Stimulated activated CD8-positive, alpha-beta memory T cell treated with anti-CD3 and anti-CD28 coated beads, Interleukin-7, amount 100 ng/mL, for 48 hours (primary cell): ENCODE data around the gene STRA8.
A peak's percentile ranks its signal among the peaks of the same experiment; 100 is the strongest.

Source experiments
- DNase-seq, 2 donors: peaks; one replicate each; pipeline ENCODE4 v3.0.0-alpha.2; 2020; ENCODE audit warnings: low read depth in 1 of 2; ENCODE audit errors: extremely low read depth in 1 of 2

The STRA8 gene

DNA sequence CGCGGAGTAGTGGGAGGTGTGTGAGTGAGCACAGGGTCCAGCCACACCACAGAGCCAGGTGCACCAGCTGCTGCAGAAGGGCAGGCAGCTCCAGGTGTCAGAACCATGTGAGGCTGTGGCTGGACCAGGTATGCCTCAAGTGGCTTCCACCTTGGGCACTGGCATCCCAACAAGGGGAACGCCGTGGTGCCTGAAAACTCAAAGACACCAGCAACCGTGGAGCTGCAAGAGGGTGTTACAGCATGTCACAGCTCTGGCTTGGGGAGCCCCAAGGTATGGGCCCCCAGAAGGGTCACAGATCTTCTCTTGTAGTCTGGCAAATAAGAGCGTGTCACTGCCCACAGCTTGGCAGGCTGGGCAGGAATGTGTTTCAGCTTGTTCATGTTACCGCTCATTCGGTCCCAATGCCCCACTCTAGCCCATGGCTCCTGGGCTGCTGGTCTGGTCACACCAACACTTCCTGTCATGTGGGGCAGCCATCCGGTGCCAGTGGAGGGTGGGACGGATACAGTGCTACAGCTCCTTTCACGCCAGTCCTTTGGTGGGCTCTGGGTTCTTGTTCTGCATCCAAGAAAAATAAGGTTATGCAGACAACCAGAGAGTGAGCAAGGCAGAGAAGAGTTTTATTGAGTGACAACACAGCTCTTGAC, 29.8 kb downstream of the STRA8 start:
- DNase-seq, result no peak

DNA sequence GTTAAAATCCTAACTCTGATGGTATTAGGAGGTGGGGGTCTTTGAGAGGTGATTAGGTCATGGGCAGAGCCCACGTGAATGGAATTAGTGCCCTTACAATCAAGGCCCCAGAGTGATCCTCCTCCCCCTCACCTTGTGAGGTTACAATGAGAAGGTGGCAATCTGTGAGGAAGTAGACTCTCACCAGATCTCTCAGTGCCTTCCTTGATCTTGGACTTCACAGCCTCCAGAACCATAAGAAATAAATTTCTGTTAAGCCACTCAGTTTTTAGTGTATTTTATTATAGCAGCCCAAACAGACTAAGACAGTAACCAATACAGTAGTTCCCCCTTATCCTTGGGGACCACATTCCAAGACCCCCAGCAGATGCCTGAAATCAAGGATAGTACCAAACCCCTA, 32.0 kb downstream of the STRA8 start:
- DNase-seq, result no peak

DNA sequence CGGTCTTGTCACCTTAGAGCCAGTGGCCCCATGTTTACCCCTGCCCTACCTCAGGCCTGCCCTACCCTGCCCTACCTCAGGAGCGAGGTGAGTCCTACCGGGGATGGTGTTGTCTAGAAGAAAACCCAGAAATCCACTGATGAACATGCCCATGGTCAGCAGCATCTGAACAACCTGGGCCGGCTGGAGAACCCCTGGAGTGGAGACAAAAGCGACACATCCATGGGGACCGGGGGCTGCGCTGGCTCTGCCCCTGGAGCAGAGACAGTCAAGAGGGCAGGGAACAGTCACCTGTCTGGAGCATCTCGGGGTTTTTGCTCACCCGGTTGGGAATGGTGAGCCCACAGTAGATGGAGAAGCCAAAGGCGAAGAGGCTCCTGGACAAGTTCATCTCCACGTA, 36.3 kb downstream of the STRA8 start:
- DNase-seq, result no peak

GRCh38 chr7:135270577-135271254, 37.1 kb downstream of the STRA8 start:
- no peak for DNase-seq

- DNase-seq, result no peak
These were observed 37.6 kb downstream of the STRA8 start for GRCh38 chr7:135271255-135271615.

DNA sequence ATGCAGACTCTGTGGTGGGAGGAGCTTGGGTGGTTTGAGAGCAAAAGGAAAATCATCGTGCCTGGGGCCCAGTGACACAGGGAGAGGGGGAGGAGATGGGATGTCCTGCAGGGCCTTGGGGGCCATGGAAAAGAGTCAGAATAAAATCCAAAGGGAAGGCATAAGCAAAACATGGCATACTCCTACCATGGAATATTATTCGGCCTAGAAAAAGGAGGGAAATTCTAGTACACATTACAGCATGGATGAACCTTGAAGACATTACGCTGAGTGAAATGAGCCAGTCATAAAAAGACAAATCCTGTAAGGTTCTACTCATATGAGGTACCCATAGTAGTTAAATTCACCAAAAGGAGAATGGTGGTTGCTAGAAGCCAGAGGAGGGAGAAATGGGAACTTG, 38.7 kb downstream of the STRA8 start:
- DNase-seq, result no peak

DNA sequence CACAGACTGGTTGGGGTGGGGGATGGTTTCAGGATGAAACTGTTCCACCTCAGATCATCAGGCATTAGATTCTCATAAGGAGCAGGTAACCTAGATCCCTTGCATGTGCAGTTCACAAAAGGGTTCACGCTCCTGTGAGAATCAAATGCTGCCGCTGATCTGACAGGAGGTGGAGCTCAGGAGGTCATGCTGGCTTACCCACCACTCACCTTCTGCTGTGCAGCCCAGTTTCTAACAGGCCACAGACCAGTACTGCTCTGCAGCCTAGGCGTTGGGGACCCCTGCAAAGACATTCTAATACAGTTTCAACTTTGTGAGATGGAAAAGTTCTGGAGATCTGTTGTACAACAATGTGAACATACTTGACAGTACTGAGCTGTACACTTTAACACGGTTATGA, 39.9 kb downstream of the STRA8 start:
- no peak for DNase-seq

DNA sequence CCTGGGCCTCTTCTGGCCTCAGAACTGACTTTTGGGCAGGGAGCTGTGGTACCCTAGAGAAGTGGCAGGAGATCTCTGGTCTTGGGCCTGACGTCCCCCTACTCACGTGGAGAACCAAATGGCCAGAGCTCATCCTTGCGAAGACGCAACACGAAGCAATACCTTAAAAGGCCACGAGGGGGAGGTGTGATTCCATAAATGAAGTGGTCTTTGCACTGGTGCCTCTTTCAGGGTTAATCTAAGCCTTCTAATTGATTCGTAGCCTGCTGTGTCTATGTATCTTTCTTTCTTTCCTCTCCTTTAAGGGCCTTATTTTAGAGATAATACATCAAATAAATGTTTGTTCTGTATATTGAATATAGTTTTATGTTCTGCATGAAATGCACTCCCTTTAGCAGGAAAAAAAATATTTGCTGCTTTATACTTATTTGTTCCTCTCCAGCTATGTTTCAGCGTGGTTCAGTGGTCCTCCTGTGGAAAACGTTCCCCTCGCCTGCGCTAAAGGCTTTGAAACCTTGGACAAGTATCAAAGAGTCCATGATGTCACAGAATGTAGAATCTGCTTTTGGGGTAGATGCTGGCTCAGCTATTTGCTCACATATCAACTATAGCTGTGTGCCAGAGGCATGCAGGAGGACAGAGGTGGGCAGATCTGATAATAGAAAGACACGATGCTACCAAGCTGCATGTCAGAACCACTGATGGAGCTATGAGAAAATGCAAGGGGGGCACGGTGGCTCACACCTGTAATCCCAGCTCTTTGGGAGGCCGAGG, 41.0 kb downstream of the STRA8 start:
- peak; percentile 29 to 59 for DNase-seq

GRCh38 chr7:135275971-135276580, 42.4 kb downstream of the STRA8 start:
- DNase-seq, result no peak

- DNase-seq, result no peak
These were observed 43.5 kb downstream of the STRA8 start for GRCh38 chr7:135277161-135277560.

DNA sequence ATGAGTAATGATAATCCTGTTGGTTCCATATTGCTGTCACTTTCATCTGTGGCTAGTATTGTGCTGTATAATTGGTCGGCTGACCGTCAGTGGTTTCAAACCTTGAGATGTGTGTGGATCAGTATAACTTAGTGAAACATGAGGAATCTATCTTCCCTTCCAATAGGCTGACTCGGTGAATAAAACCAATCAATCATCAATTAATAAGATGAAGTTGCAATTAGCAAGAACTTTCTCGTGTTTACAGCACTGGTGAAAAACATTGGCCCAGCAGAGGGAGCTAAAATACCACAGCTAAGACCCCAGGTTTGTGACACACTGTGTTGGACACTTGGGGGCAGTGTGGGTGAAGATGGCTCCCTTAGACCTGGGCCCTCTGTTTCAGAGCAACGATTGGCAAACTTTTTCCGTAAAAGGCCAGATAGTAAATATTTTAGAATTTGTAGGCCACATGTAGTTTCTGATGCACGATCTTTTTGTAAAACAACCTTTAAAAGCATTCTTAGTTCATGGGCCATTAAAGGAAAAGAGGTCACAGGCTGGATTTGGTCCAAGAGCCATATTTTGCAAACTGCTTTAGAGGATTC, 47.8 kb downstream of the STRA8 start:
- DNase-seq, result peak; percentile 29 to 68

- DNase-seq, result no peak
These were observed 49.1 kb downstream of the STRA8 start for GRCh38 chr7:135282561-135283254.

GRCh38 chr7:135283959-135284638, 50.5 kb downstream of the STRA8 start:
- DNase-seq, result no peak

- DNase-seq, result no peak
These were observed 52.1 kb downstream of the STRA8 start for GRCh38 chr7:135285547-135286233.

DNA sequence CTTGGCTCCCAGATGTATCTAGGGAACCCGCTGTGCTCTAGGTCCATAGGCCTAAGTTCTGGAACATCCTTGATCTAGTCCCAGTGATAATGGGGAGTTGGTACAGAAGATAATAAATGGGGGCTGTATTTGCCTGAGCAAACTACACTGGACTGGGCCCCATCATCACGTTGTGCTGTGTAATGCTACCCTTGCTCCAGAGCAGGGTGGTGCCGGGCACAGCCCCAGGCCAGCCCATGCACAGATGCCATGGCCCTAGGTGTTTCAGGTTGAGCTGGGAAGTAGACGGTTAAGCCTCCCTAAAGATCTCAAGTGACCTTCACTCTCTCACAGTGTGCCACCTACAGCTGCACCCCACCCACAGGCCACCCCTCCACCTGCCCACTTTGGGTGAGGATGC, 53.2 kb downstream of the STRA8 start:
- DNase-seq, result no peak

GRCh38 chr7:135290594-135290993, 57.0 kb downstream of the STRA8 start:
- no peak for DNase-seq

GRCh38 chr7:135291809-135292253, 58.2 kb downstream of the STRA8 start:
- DNase-seq, result peak in 1 of 2 donors; percentile 12

- no peak for DNase-seq
These were observed 65.6 kb downstream of the STRA8 start for GRCh38 chr7:135299235-135299634.
